Calu3 (cell line): ENCODE data around the gene CCDC152. TPM values are rescaled to one million over a fixed set of nuclear protein-coding genes. Genes with fewer than 3 reads are reported as not detected.

Experiments used
- BruUV-seq: library from RNA; stranded (reverse); fragments of 400-500 nt; replicated peaks from 2 replicates; lab custom pipeline; 2021; lab: Mats Ljungman, UMichigan
- CTCF ChIA-PET: fragments of 300-600 bp; sonication (Branson Sonifier 250); formaldehyde crosslinking; loops from one replicate; lab custom pipeline; 2022; ENCODE audit warnings: antibody characterized with exemption; lab: Charles Lee
- DNase-seq: peaks from one replicate; pipeline ENCODE4 v3.0.0; 2022
- H3K27ac Mint-ChIP-seq: one replicate; pipeline ENCODE4 v1.8.0; 2022; ENCODE audit warnings: mixed read lengths; ENCODE audit not compliant: unreplicated experiment
- H3K27me3 Mint-ChIP-seq: one replicate; pipeline ENCODE4 v1.8.0; 2022; ENCODE audit warnings: mixed read lengths; ENCODE audit not compliant: unreplicated experiment
- H3K36me3 Mint-ChIP-seq: one replicate; pipeline ENCODE4 v1.8.0; 2022; ENCODE audit warnings: mild to moderate bottlenecking, moderate library complexity, mixed read lengths; ENCODE audit not compliant: insufficient read depth, unreplicated experiment
- H3K4me1 Mint-ChIP-seq: one replicate; pipeline ENCODE4 v1.8.0; 2022; ENCODE audit warnings: mild to moderate bottlenecking, low read depth, mixed read lengths; ENCODE audit not compliant: unreplicated experiment
- H3K4me3 Mint-ChIP-seq: one replicate; pipeline ENCODE4 v1.8.0; 2022; ENCODE audit warnings: mild to moderate bottlenecking, low read depth, moderate library complexity, mixed read lengths; ENCODE audit not compliant: unreplicated experiment
- H3K9me3 Mint-ChIP-seq: one replicate; pipeline ENCODE4 v1.8.0; 2022; ENCODE audit warnings: low read depth, mixed read lengths; ENCODE audit not compliant: unreplicated experiment
- intact Hi-C: fragments of 100-400 bp; cut with micrococcal nuclease; formaldehyde crosslinking; loops from one replicate; pipeline ENCODE4 v1.10.0; 2022; ENCODE audit not compliant: unreplicated experiment
- total RNA-seq: library from RNA; stranded (reverse); gene quantifications from 2 replicates; pipeline ENCODE4 v1.2.3, GENCODE V29; 2022
- TF ChIP-seq, protein P1 (sequence below): fragments of 200-600 bp; IDR thresholded peaks from one replicate; pipeline ENCODE4 v1.8.0; 2022; ENCODE audit warnings: antibody characterized with exemption; ENCODE audit not compliant: unreplicated experiment

Gene CCDC152
- total RNA-seq, 1 experiment from 2014 or later, result 16.3 TPM

DNA sequence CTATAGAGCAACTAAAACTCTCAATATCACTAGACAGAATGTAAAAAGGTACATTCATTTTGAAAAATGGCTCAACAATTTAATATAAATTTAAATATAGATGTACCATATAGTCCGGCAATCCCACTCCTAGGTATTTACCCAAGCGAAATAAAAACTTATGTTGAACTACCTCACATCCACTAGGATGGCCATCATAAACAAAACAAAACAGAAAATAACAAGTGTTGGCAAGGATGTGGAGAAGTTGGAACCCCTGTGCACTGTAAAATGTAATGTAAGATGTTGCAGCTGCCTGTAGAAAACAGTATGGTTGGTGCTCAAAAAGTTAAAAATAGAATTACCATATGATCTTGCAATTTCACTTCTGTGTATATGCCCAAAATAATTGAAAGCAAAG, 91.9 kb downstream of the CCDC152 start:
- CTCF ChIA-PET, result no interaction called here
- intact Hi-C loops, result no loop called here
- H3K27ac Mint-ChIP-seq, result no peak overlapping the region

DNA sequence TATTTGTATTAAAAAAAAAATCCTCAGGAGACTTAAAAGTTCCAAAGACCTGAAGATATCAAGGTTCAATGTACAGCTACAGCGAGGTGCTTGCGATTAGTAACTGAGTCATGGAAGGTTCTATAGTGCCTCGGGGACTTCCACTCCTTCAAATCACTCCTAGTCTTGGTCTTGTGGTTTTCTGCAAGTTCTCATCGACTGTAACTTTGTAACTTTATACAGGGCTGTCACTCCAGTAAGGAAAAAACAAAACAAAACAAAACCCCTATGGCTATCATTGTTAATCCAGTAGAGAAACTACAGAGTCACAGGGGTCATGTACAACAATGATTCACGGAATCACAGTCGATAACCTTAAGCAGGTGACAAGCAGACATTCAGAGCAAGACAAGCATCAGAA, 94.9 kb downstream of the CCDC152 start:
- Mint-ChIP-seq H3K27ac (peak overlapping the region; percentile 63), H3K27me3 (no peaks in the 10 kb centered on the region), H3K4me1 (peaks cover 43% of the 10 kb centered on the region), H3K4me3 (peak overlapping the region; percentile 17), H3K9me3 (no peaks in the 10 kb centered on the region), H3K36me3 (no peaks in the 10 kb centered on the region)
- DNase-seq, result no peak
- TF ChIP-seq, protein P1, sequence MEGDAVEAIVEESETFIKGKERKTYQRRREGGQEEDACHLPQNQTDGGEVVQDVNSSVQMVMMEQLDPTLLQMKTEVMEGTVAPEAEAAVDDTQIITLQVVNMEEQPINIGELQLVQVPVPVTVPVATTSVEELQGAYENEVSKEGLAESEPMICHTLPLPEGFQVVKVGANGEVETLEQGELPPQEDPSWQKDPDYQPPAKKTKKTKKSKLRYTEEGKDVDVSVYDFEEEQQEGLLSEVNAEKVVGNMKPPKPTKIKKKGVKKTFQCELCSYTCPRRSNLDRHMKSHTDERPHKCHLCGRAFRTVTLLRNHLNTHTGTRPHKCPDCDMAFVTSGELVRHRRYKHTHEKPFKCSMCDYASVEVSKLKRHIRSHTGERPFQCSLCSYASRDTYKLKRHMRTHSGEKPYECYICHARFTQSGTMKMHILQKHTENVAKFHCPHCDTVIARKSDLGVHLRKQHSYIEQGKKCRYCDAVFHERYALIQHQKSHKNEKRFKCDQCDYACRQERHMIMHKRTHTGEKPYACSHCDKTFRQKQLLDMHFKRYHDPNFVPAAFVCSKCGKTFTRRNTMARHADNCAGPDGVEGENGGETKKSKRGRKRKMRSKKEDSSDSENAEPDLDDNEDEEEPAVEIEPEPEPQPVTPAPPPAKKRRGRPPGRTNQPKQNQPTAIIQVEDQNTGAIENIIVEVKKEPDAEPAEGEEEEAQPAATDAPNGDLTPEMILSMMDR, result no peak
- intact Hi-C loops, result no loop called here
- no TSS peak for BruUV-seq
- CTCF ChIA-PET, result interaction anchor here (0.6 kb wide), 1 partner anchor 60 kb away, joined by 3 read pairs; no protein-coding TSS in a partner anchor

More for the DNA sequence above, 91.9 kb downstream of the CCDC152 start:
- H3K4me1 Mint-ChIP-seq, result peaks cover 26% of the 10 kb centered on the region
- TF ChIP-seq, protein P1, result no peak
- H3K9me3 Mint-ChIP-seq, result no peaks in the 10 kb centered on the region
- no peak overlapping the region for H3K4me3 Mint-ChIP-seq
- H3K27me3 Mint-ChIP-seq, result no peaks in the 10 kb centered on the region
- no peaks in the 10 kb centered on the region for H3K36me3 Mint-ChIP-seq
- BruUV-seq, result no TSS peak
- no peak for DNase-seq

Other genes starting within 250 kb of the CCDC152 start
- 2.0 and 4.9 TPM in 2 replicates for gene SELENOP, start 55.1 kb downstream of the CCDC152 start, total RNA-seq